ENCODE measurements around the gene CALHM2. TPM values are rescaled to one million over a fixed set of nuclear protein-coding genes. Genes with fewer than 3 reads are reported as not detected.
A peak's percentile ranks its signal among the peaks of the same experiment; 100 is the strongest.

Gene CALHM2
- total RNA-seq: 11.3 TPM
- long read RNA-seq, partial matches to known transcripts: 2 of 20 reads
- long read RNA-seq, other reads (novel, unspliced or antisense): 11 of 20 reads

- intact Hi-C loops (cut with micrococcal nuclease): no loop called here
- H3K27ac ChIP-seq (replicated peaks): peak within 1 kb of the TSS; percentile 94
- H3K27me3 ChIP-seq (ENCODE audit: low read depth): peaks cover 12% of the 10 kb centered on the region
- peaks cover 37% of the 10 kb centered on the region for H3K36me3 ChIP-seq
- H3K9me3 ChIP-seq (replicated peaks): no peaks in the 10 kb centered on the region
- peak; percentile 80 for DNase-seq
- peak within 1 kb of the TSS; percentile 78 for H3K4me3 ChIP-seq
- H3K4me1 ChIP-seq: peaks cover 56% of the 10 kb centered on the region
- TF ChIP-seq CTCF (IDR thresholded peaks at IDR 0.05; ENCODE audit: borderline replicate concordance): no peak
Measured at GRCh38 chr10:103451831-103452505, at the start of gene CALHM2. TSS of gene CALHM2 (minus strand) at chr10:103452370. CDS start at chr10:103449941, 2,429 bp downstream.

- H3K9me3 ChIP-seq (replicated peaks): no peaks in the 10 kb centered on the region
- no peak for DNase-seq
- peaks cover 68% of the 10 kb centered on the region for H3K27me3 ChIP-seq (ENCODE audit: low read depth)
- intact Hi-C loops (cut with micrococcal nuclease): no loop called here
- H3K27ac ChIP-seq (replicated peaks): no peak overlapping the region
- no peak overlapping the region for H3K4me3 ChIP-seq
- TF ChIP-seq CTCF (IDR thresholded peaks at IDR 0.05; ENCODE audit: borderline replicate concordance): no peak
- H3K4me1 ChIP-seq: peaks cover 7% of the 10 kb centered on the region
- no peaks in the 10 kb centered on the region for H3K36me3 ChIP-seq
Measured at GRCh38 chr10:103501186-103501585, 49.0 kb upstream of the CALHM2 start.

- H3K9me3 ChIP-seq (replicated peaks): no peaks in the 10 kb centered on the region
- H3K4me3 ChIP-seq: no peak overlapping the region
- H3K36me3 ChIP-seq: no peaks in the 10 kb centered on the region
- intact Hi-C loops (cut with micrococcal nuclease): no loop called here
- no peak for DNase-seq
- no peak overlapping the region for H3K27ac ChIP-seq (replicated peaks)
- H3K4me1 ChIP-seq: peaks cover 7% of the 10 kb centered on the region
- no peak for TF ChIP-seq CTCF (IDR thresholded peaks at IDR 0.05; ENCODE audit: borderline replicate concordance)
- H3K27me3 ChIP-seq (ENCODE audit: low read depth): peaks cover 75% of the 10 kb centered on the region
Measured at GRCh38 chr10:103500481-103500880, 48.3 kb upstream of the CALHM2 start.

DNA sequence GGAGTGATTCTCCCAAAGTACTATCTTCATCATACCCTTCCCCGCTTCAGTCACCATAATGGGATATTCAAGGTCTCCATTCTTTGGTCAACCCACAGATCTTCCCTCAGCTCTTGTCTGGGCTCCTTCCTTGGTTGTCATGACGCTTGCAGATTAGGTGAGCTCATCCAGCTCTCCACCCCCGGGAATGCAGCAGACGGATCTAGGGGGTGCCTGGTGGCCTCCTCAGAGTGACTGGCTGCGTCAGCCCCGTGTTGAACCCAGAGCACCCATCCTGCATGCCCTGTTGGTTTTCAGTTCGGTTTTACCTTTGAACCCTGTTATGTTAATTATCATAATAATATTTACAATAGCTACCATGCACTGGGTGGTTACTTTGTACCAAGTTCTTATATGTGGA is 47.7 kb upstream of the CALHM2 start:
- H3K4me3 ChIP-seq: no peak overlapping the region
- H3K4me1 ChIP-seq: peaks cover 7% of the 10 kb centered on the region
- intact Hi-C loops (cut with micrococcal nuclease): no loop called here
- H3K27ac ChIP-seq (replicated peaks): no peak overlapping the region
- H3K36me3 ChIP-seq: no peaks in the 10 kb centered on the region
- no peaks in the 10 kb centered on the region for H3K9me3 ChIP-seq (replicated peaks)
- H3K27me3 ChIP-seq (ENCODE audit: low read depth): peaks cover 81% of the 10 kb centered on the region
- TF ChIP-seq CTCF (IDR thresholded peaks at IDR 0.05; ENCODE audit: borderline replicate concordance): no peak
- DNase-seq: no peak

DNA sequence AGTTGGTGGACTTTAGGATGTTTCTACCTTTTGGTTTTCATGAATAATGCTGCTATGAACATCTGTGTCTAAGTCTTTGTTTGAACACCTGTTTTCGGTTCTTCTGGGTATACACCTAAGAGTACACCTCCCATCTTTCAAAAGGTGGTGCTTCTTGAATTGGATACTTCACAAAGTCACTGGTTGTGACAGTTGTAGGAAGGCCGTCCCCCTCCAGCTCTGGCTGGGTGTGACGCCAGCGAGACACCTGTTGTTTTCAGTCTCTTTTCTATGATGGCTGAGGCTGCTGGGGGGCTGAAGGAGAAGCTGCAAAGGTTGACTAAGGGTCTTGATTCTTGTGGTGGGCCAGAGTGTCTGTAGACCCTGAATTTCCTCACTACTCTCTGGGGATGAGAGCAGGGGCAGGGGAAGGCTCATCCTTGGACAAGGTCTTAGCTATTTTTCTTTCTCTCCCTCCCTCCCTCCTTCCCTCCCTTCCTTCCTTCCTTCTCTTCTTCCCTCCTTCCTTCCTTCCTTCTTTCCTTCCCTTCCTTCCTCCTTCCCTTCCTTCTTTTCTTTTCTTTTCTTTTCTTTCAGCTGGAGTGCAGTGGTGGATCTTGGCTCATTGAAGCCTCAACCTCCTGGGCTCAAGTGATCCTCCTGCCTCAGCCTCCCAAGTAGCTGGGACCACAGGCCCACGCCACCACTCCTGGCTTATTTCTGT is 46.9 kb upstream of the CALHM2 start:
- Histone ChIP-seq H3K9me3 (replicated peaks) (no peaks in the 10 kb centered on the region), H3K27ac (replicated peaks) (no peak overlapping the region), H3K4me1 (peaks cover 10% of the 10 kb centered on the region), H3K36me3 (no peaks in the 10 kb centered on the region), H3K4me3 (no peak overlapping the region), H3K27me3 (ENCODE audit: low read depth) (peaks cover 89% of the 10 kb centered on the region)
- intact Hi-C loops (cut with micrococcal nuclease): no loop called here
- no peak for TF ChIP-seq CTCF (IDR thresholded peaks at IDR 0.05; ENCODE audit: borderline replicate concordance)
- no peak for DNase-seq
